Measurements from ENCODE around the gene ZIC2.

Gene ZIC2

GRCh38 chr13:99981735-99982035, at the start of gene ZIC2:
ZIC2 (plus strand) TSS chr13:99981784; CDS start chr13:99982065, 281 bp downstream.
- no peak for DNase-seq (ENCODE audit: low read depth)
- peak within 1 kb of the TSS; percentile 54 for H3K4me3 ChIP-seq (ENCODE audit: low read depth, low read length)
- TF ChIP-seq CTCF (IDR thresholded peaks at IDR 0.05; ENCODE audit: insufficient read depth, low read depth, low read length, missing control alignments) = no peak

- no peak for TF ChIP-seq CTCF (IDR thresholded peaks at IDR 0.05; ENCODE audit: insufficient read depth, low read depth, low read length, missing control alignments)
- no peak for DNase-seq (ENCODE audit: low read depth)
- H3K4me3 ChIP-seq (ENCODE audit: low read depth, low read length) = no peak overlapping the region
These were observed 48.7 kb upstream of the ZIC2 start for GRCh38 chr13:99932912-99933311.

GRCh38 chr13:99935772-99936171, 45.8 kb upstream of the ZIC2 start:
- no peak for DNase-seq (ENCODE audit: low read depth)
- no peak overlapping the region for H3K4me3 ChIP-seq (ENCODE audit: low read depth, low read length)
- no peak for TF ChIP-seq CTCF (IDR thresholded peaks at IDR 0.05; ENCODE audit: insufficient read depth, low read depth, low read length, missing control alignments)

- DNase-seq (ENCODE audit: low read depth) = no peak
- no peak overlapping the region for H3K4me3 ChIP-seq (ENCODE audit: low read depth, low read length)
- no peak for TF ChIP-seq CTCF (IDR thresholded peaks at IDR 0.05; ENCODE audit: insufficient read depth, low read depth, low read length, missing control alignments)
These were observed 42.9 kb upstream of the ZIC2 start for GRCh38 chr13:99938635-99939034.

GRCh38 chr13:99941086-99941485, 40.5 kb upstream of the ZIC2 start:
- no peak for TF ChIP-seq CTCF (IDR thresholded peaks at IDR 0.05; ENCODE audit: insufficient read depth, low read depth, low read length, missing control alignments)
- no peak for DNase-seq (ENCODE audit: low read depth)
- H3K4me3 ChIP-seq (ENCODE audit: low read depth, low read length) = no peak overlapping the region

- no peak for DNase-seq (ENCODE audit: low read depth)
- no peak overlapping the region for H3K4me3 ChIP-seq (ENCODE audit: low read depth, low read length)
- no peak for TF ChIP-seq CTCF (IDR thresholded peaks at IDR 0.05; ENCODE audit: insufficient read depth, low read depth, low read length, missing control alignments)
These were observed 39.7 kb upstream of the ZIC2 start for GRCh38 chr13:99941911-99942310.

GRCh38 chr13:99944102-99944501, 37.5 kb upstream of the ZIC2 start:
- H3K4me3 ChIP-seq (ENCODE audit: low read depth, low read length) = no peak overlapping the region
- DNase-seq (ENCODE audit: low read depth) = no peak
- TF ChIP-seq CTCF (IDR thresholded peaks at IDR 0.05; ENCODE audit: insufficient read depth, low read depth, low read length, missing control alignments) = no peak
